Measurements from ENCODE around the gene TNFAIP8.

The TNFAIP8 gene

GRCh38 chr5:119343766-119344165 lies 12.1 kb upstream of the TNFAIP8 start:
- no peak for TF ChIP-seq CTCF (IDR thresholded peaks at IDR 0.05; ENCODE audit: low read length, missing control alignments)
- no peak overlapping the region for H3K4me3 ChIP-seq (replicated peaks; ENCODE audit: low read depth, low read length)
- no peak for DNase-seq (ENCODE audit: low read depth)

GRCh38 chr5:119344231-119344630 lies 11.6 kb upstream of the TNFAIP8 start:
- TF ChIP-seq CTCF (IDR thresholded peaks at IDR 0.05; ENCODE audit: low read length, missing control alignments), result no peak
- no peak for DNase-seq (ENCODE audit: low read depth)
- no peak overlapping the region for H3K4me3 ChIP-seq (replicated peaks; ENCODE audit: low read depth, low read length)

GRCh38 chr5:119345861-119346260 lies 10.0 kb upstream of the TNFAIP8 start:
- no peak for DNase-seq (ENCODE audit: low read depth)
- TF ChIP-seq CTCF (IDR thresholded peaks at IDR 0.05; ENCODE audit: low read length, missing control alignments), result no peak
- no peak overlapping the region for H3K4me3 ChIP-seq (replicated peaks; ENCODE audit: low read depth, low read length)

GRCh38 chr5:119346394-119346793 lies 9.4 kb upstream of the TNFAIP8 start:
- H3K4me3 ChIP-seq (replicated peaks; ENCODE audit: low read depth, low read length), result no peak overlapping the region
- no peak for TF ChIP-seq CTCF (IDR thresholded peaks at IDR 0.05; ENCODE audit: low read length, missing control alignments)
- DNase-seq (ENCODE audit: low read depth), result no peak

GRCh38 chr5:119347574-119347973 lies 8.2 kb upstream of the TNFAIP8 start:
- no peak for DNase-seq (ENCODE audit: low read depth)
- no peak overlapping the region for H3K4me3 ChIP-seq (replicated peaks; ENCODE audit: low read depth, low read length)
- TF ChIP-seq CTCF (IDR thresholded peaks at IDR 0.05; ENCODE audit: low read length, missing control alignments), result no peak

GRCh38 chr5:119347991-119348390 lies 7.8 kb upstream of the TNFAIP8 start:
- peak; percentile 24 for DNase-seq (ENCODE audit: low read depth)
- no peak overlapping the region for H3K4me3 ChIP-seq (replicated peaks; ENCODE audit: low read depth, low read length)
- no peak for TF ChIP-seq CTCF (IDR thresholded peaks at IDR 0.05; ENCODE audit: low read length, missing control alignments)

- TF ChIP-seq CTCF (IDR thresholded peaks at IDR 0.05; ENCODE audit: low read length, missing control alignments), result no peak
- no peak overlapping the region for H3K4me3 ChIP-seq (replicated peaks; ENCODE audit: low read depth, low read length)
- no peak for DNase-seq (ENCODE audit: low read depth)
Observed at GRCh38 chr5:119353213-119353612, 2.6 kb upstream of the TNFAIP8 start.
